Right renal pelvis (tissue), 4 donors: Measurements from ENCODE around the gene SEC14L2. TPM values are rescaled to one million over a fixed set of nuclear protein-coding genes. Genes with fewer than 3 reads are reported as not detected.
A peak's percentile ranks its signal among the peaks of the same experiment; 100 is the strongest.
"Not testable (repeated sequence)": the region's sequence is repeated elsewhere in the genome, so short reads cannot be mapped to it uniquely, and the experiment has no call there.

Experiments used
- DNase-seq, 4 donors: peaks; one replicate each; pipeline ENCODE4 v3.0.0-alpha.2; 2013; ENCODE audit warnings: low read depth in 4 of 4, low spot score in 3 of 4, missing footprints in 1 of 4
- polyA plus RNA-seq, 4 donors: library from polyadenylated mRNA; unstranded; fragments of 120-200 nt; gene quantifications; one replicate each; pipeline ENCODE4 v1.2.1, GENCODE V29; 2013; ENCODE audit not compliant: insufficient read length in 4 of 4

SEC14L2 gene
- polyA plus RNA-seq, 4 donors, result 4.0 to 7.3 (median 6.1) TPM

DNA sequence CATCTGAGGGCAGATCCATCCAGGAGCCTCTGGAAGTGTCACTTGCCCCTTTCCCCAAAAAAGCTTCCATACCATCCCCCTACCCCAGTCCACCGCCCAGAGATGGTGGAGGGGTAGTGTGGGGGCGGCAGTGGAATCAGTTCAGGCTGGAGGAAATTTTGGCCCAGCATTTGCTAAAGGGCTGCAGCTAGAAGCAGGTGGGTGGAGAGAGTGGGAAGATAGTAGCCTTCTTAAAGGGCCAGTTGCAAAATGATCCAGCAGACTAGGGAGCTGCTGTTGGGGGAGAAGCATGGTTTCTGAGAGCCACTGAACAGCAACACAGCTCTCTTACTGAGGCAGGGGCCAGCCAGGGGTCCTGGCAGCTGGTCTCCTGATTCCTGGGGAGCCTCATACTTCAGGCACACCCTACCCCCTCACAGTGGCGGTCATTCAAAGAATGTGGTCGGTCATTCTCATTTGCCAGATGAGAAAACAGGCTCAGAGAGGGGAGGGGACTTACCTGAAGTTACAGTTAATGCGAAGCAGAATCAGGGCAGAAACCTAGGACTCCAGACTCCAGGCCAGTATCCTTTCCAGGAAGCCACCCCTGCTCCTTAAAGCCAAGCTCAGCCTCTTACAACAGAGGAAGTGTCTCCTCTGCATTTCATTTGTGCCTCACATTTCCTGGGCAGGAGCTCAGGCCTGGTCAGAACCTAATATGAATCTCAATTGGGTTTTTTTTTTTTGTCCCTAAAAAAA lies 5.4 kb downstream of the SEC14L2 start:
- DNase-seq, result no peak

GRCh38 chr22:30402766-30403104 lies 5.9 kb downstream of the SEC14L2 start:
- DNase-seq, result not testable (repeated sequence)

DNA sequence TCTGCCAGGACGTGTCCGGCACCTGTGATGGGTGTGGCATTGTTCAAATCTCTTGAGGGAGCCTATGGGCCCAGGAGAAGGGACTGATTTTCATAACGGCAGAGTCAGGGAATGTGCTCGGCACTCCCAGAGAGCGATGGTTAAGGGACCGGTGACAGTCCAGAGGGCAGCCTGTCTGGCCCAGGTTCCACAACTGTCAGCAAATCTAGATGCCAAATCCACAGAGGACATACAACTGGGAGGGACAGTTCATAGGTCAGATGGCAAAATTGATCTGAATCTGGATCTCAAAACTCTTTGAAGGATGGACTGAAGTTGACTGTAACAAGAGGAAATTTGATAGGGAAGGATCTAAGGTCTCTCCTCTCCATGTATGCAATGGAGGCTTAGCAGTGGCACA lies 7.5 kb downstream of the SEC14L2 start:
- DNase-seq, result no peak

- no peak for DNase-seq
Measured at GRCh38 chr22:30405731-30406130, 8.9 kb downstream of the SEC14L2 start.

- DNase-seq, result no peak
Measured at GRCh38 chr22:30406400-30406799, 9.6 kb downstream of the SEC14L2 start.

DNA sequence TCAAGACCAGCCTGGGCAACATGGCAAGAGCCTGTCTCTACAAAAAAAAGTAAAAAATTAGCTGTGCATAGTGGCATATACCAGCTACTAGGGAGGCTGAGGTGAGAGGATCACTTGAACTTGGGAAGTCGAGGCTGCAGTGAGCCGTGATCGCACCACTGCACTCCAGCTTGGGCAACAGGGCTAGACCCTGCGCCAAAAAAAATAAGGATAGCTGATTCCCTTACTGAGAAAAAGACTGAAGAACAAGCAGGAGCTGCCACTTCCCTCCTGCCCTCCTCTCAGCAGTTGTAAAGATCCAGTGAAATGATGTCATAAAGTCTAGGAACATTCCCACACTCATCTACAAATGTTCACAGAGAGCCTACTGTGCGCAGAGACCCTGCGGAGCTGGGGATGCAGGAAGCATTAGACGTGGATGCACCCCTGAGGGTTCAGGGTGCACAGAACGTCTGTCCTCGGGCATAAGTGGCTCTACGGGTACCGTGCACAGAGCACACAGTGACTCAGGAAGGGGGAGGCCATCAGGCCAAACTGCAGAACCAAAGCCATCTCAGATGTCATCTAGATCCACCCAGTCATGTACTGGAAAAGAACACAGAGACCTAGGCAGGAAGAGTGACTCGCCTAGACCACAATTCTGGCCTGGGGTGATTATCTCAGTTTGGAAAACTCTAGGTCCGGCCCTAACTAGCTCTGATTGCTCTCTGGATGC lies 11.7 kb downstream of the SEC14L2 start:
- no peak for DNase-seq

GRCh38 chr22:30411780-30412179 lies 15.0 kb downstream of the SEC14L2 start:
- DNase-seq, result no peak

GRCh38 chr22:30413001-30413400 lies 16.2 kb downstream of the SEC14L2 start:
- DNase-seq, result no peak

GRCh38 chr22:30413745-30414524 lies 17.1 kb downstream of the SEC14L2 start:
- DNase-seq, result no peak

- no peak for DNase-seq
Measured at GRCh38 chr22:30414525-30415047, 17.8 kb downstream of the SEC14L2 start.

- no peak for DNase-seq
Measured at GRCh38 chr22:30416403-30416802, 19.6 kb downstream of the SEC14L2 start.

- no peak for DNase-seq
Measured at GRCh38 chr22:30416837-30417236, 20.0 kb downstream of the SEC14L2 start.

- no peak for DNase-seq
Measured at GRCh38 chr22:30420347-30421125, 23.7 kb downstream of the SEC14L2 start.

DNA sequence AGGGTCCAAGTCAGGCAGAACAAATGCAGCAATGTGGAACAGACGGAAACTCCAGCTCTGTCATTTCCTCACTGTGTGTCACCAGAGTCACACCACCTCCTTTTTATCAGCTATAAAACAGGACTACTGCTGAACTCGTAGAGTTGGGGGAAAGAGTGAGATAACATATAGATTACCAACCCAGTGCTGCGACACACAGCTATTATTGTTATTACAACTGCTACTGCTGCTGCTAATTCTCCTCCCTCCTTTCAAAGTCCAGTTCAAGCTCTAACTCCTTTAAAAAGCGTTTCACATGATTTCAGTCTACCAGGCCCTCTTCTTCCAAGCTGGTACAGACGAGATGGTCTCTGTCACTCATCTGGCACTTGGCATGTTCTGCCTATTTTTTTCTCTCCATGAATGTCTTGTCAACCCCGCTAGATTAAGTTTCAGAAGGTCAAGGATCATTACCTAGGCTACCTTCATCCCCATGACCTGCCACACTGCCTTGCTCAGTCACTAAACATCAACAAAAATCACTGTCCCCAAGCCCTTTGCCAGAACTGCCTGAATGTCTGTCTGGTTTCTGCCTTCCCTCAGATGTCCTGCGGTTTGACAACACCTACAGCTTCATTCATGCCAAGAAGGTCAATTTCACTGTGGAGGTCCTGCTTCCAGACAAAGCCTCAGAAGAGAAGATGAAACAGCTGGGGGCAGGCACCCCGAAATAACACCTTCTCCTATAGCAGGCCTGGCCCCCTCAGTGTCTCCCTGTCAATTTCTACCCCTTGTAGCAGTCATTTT lies 25.1 kb downstream of the SEC14L2 start:
- no peak for DNase-seq

DNA sequence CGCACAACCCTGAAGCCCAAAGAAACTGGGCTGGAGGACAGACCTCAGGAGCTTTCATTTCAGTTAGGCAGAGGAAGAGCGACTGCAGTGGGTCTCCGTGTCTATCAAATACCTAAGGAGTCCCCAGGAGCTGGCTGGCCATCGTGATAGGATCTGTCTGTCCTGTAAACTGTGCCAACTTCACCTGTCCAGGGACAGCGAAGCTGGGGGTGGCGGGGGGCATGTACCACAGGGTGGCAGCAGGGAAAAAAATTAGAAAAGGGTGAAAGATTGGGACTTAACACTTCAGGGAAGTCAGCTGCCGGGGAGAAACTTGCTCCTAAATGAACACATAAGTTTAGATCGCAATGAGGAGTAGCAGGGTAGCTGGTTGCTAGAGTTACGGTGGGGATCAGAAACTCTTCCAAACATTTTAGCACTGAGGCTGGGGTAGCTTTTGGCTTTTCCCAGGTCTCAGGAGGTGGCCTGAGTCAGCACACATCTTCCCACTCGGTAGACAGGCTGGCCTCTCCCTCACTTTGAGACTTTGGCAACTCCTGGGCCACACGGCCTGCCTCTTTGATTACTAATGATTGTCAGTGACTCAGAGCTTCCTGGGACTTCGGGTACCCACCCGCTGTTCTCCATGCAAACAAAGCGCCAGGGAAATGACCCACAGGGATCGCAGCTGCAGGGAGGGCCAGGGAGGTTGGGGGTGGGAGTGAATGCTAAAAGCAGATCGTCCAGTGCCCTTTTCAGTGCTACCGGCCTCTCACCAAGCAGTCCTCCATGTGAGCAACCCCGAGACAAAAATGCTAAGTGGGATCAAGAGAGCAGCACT lies 25.9 kb downstream of the SEC14L2 start:
- no peak for DNase-seq

DNA sequence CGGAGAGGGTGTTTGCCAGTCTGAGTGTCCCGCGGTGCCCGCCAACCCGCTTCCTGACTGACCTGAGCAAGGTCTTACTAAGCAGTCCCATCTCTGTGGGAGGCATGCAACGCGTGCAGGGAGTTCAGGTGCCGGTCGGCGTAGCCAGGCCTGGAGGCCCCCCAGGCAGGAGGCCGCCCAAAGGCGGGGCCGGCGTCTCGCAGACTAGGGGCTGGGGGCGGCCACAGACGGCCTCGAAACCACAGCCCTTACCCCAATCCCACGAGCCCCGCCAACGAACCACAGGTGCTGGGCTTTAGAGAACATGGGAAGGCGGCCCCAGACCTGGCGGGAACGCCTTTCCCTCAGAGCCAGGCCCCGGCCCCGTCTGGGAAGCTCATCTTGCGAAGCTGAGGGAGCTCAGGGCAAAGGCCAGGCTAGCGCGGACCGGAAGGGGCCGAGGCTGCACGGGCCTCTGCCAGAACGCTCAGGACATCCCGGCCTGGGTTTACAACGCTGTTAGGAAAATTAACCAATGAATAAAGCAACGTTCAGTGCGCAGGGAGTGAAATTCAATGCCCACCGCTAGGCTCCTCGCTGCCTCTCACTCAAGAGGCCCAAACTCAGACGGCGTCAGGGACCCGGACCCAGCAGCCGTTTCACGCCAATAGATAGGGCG lies 26.6 kb downstream of the SEC14L2 start:
- DNase-seq, result no peak

- DNase-seq, result peak; percentile 97 to 100 (median 100)
Measured at GRCh38 chr22:30423959-30424533, 27.2 kb downstream of the SEC14L2 start.
